ENCODE measurements around the gene ZNF385B. TPM values are rescaled to one million over a fixed set of nuclear protein-coding genes. Genes with fewer than 3 reads are reported as not detected.

The ZNF385B gene
- total RNA-seq, 1 donor from 2014 or later: not detected

DNA sequence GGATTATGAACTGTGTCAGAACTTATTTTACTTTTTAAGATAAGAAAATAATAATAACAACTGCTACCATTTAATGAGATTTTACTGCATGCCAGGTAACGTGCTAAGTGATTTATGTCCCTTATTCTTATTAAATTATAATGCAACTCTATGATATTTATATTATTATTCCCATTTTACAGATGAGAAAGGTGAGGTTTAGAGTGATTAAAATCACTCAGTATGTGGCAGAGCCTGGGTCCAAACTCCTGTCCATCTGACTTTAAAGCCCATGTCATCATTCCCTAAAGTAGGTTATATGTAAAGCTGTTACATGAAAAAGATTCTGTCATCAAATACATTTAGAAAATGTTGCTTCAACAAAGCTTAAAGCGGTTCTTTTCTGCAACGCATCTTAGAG lies 308.0 kb downstream of the ZNF385B start:
- peaks cover 5% of the 10 kb centered on the region for H3K4me1 Mint-ChIP-seq (ENCODE audit: low read depth, unreplicated experiment)

DNA sequence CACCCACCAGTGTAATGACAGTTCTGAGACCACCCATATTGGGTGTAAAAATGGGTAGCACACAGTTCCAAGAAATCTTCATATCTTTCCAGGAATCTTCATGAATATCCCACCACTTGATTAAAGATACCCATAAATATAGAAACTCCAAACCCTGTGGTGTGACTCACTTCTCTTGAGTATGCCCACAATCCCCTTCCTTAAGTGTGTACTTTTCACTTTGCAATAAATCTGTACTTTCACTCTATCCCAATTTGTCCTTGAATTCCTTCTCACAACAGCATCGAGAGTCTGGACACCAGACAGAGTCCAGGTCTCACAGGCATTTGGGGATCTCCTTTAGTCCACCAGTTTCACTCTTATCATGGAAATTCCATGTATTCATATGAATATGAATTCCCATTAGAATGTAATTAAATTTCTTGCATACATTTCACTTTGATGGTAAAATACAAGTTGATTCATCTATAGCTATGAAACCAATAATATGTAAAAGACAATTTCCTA lies 309.8 kb downstream of the ZNF385B start:
- Mint-ChIP-seq H3K4me1 (ENCODE audit: low read depth, unreplicated experiment) (peaks cover 5% of the 10 kb centered on the region), H3K36me3 (ENCODE audit: unreplicated experiment) (no peaks in the 10 kb centered on the region), H3K27ac (ENCODE audit: unreplicated experiment) (no peak overlapping the region), H3K4me3 (ENCODE audit: unreplicated experiment) (no peak overlapping the region), H3K27me3 (ENCODE audit: unreplicated experiment) (no peaks in the 10 kb centered on the region), H3K9me3 (ENCODE audit: unreplicated experiment) (no peaks in the 10 kb centered on the region)
- TF ChIP-seq, protein P1, sequence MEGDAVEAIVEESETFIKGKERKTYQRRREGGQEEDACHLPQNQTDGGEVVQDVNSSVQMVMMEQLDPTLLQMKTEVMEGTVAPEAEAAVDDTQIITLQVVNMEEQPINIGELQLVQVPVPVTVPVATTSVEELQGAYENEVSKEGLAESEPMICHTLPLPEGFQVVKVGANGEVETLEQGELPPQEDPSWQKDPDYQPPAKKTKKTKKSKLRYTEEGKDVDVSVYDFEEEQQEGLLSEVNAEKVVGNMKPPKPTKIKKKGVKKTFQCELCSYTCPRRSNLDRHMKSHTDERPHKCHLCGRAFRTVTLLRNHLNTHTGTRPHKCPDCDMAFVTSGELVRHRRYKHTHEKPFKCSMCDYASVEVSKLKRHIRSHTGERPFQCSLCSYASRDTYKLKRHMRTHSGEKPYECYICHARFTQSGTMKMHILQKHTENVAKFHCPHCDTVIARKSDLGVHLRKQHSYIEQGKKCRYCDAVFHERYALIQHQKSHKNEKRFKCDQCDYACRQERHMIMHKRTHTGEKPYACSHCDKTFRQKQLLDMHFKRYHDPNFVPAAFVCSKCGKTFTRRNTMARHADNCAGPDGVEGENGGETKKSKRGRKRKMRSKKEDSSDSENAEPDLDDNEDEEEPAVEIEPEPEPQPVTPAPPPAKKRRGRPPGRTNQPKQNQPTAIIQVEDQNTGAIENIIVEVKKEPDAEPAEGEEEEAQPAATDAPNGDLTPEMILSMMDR (IDR thresholded peaks at IDR 0.05; ENCODE audit: partially characterized antibody, unreplicated experiment): no peak
- no peak for DNase-seq

More for the DNA sequence above, 308.0 kb downstream of the ZNF385B start:
- TF ChIP-seq, protein P1 (IDR thresholded peaks at IDR 0.05; ENCODE audit: partially characterized antibody, unreplicated experiment): no peak
- no peak for DNase-seq
- H3K36me3 Mint-ChIP-seq (ENCODE audit: unreplicated experiment): no peaks in the 10 kb centered on the region
- no peak overlapping the region for H3K27ac Mint-ChIP-seq (ENCODE audit: unreplicated experiment)
- H3K4me3 Mint-ChIP-seq (ENCODE audit: unreplicated experiment): no peak overlapping the region
- no peaks in the 10 kb centered on the region for H3K27me3 Mint-ChIP-seq (ENCODE audit: unreplicated experiment)
- H3K9me3 Mint-ChIP-seq (ENCODE audit: unreplicated experiment): no peaks in the 10 kb centered on the region

DNA sequence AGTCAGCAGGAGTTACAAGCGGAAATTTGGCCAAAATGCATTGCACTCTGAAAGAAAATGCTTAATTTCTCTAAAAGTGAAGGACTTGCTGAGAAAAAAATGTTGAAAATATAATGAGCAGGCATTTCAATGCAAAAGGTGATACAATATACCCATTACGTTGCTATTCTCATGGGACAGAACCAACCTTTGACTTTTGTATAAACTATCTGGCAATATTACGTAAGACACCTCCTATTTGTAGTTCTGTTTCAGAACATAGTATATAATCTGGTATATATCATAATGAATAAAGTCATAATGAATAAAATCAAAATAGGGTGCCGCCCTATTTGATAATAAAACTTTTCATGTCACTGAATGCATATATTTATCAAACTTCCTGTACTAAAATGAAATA lies 310.6 kb downstream of the ZNF385B start:
- H3K4me3 Mint-ChIP-seq (ENCODE audit: unreplicated experiment): no peak overlapping the region

DNA sequence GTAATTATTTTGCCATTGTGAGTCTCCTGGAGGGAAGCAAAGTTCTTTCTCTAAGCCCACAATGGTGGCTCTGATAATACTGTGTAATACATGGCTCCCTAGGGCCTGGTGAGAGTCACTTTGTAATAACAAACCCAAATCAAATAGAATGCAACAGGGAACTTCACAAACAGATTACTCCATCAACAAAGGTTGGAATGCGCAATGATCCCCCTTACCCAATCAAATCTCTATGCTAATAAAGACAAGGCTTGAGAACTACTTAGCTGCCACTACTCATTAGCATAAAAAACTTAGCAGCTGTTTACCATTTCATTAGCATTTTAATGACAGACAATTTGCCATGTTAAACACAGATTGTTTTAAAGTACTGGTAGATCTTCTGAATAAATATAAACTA lies 311.2 kb downstream of the ZNF385B start:
- Mint-ChIP-seq H3K4me1 (ENCODE audit: low read depth, unreplicated experiment) (peaks cover 5% of the 10 kb centered on the region), H3K36me3 (ENCODE audit: unreplicated experiment) (no peaks in the 10 kb centered on the region), H3K27me3 (ENCODE audit: unreplicated experiment) (no peaks in the 10 kb centered on the region), H3K27ac (ENCODE audit: unreplicated experiment) (no peak overlapping the region), H3K4me3 (ENCODE audit: unreplicated experiment) (peak overlapping the region; percentile 10), H3K9me3 (ENCODE audit: unreplicated experiment) (no peaks in the 10 kb centered on the region)
- TF ChIP-seq, protein P1 (IDR thresholded peaks at IDR 0.05; ENCODE audit: partially characterized antibody, unreplicated experiment): no peak
- no peak for DNase-seq

More for the DNA sequence above, 310.6 kb downstream of the ZNF385B start:
- Mint-ChIP-seq H3K36me3 (ENCODE audit: unreplicated experiment) (no peaks in the 10 kb centered on the region), H3K4me1 (ENCODE audit: low read depth, unreplicated experiment) (peaks cover 5% of the 10 kb centered on the region), H3K9me3 (ENCODE audit: unreplicated experiment) (no peaks in the 10 kb centered on the region), H3K27ac (ENCODE audit: unreplicated experiment) (no peak overlapping the region), H3K27me3 (ENCODE audit: unreplicated experiment) (no peaks in the 10 kb centered on the region)
- TF ChIP-seq, protein P1 (IDR thresholded peaks at IDR 0.05; ENCODE audit: partially characterized antibody, unreplicated experiment): no peak
- DNase-seq: no peak

DNA sequence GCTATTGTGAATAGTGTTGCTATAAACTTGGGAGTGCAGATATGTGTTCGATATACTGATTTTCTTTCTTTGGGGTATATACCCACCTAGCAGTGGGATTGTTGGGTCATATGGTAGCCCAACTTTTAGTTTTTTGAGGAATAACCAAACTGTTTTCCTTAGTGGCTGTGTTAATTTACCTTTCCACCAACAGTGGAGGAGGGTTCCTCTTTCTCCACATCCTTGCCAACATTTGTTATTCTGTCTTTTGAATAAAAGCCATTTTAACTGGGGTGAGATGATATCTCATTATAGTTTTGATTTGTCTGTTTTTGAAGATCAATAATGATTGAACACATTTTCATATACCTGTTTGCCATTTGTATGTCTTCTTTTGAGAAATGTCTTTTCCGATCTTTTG lies 314.8 kb downstream of the ZNF385B start:
- Mint-ChIP-seq H3K27me3 (ENCODE audit: unreplicated experiment) (peaks cover 1% of the 10 kb centered on the region), H3K9me3 (ENCODE audit: unreplicated experiment) (no peaks in the 10 kb centered on the region), H3K4me3 (ENCODE audit: unreplicated experiment) (no peak overlapping the region), H3K36me3 (ENCODE audit: unreplicated experiment) (no peaks in the 10 kb centered on the region), H3K27ac (ENCODE audit: unreplicated experiment) (no peak overlapping the region), H3K4me1 (ENCODE audit: low read depth, unreplicated experiment) (peaks cover 5% of the 10 kb centered on the region)
- TF ChIP-seq, protein P1 (IDR thresholded peaks at IDR 0.05; ENCODE audit: partially characterized antibody, unreplicated experiment): no peak
- no peak for DNase-seq
